H1 (cell line): Measurements from ENCODE around the gene FOSL1.
A peak's percentile ranks its signal among the peaks of the same experiment; 100 is the strongest.

Experiments
- EZH2 ChIP-seq: fragments of 200-600 bp; sonication (generic); IDR thresholded peaks from 2 replicates; pipeline ENCODE4 v1.7.1; 2012; ENCODE audit warnings: low read depth, mild to moderate bottlenecking, moderate library complexity, low read length, inconsistent platforms; ENCODE audit not compliant: severe bottlenecking
- FOSL1 ChIP-seq: IDR thresholded peaks from 2 replicates; pipeline ENCODE4 v1.6.1; 2011; ENCODE audit warnings: mild to moderate bottlenecking, low read depth, low read length, moderate library complexity; ENCODE audit not compliant: insufficient read depth
- HDAC6 ChIP-seq: IDR thresholded peaks from one replicate; pipeline ENCODE4 v1.7.1; 2012; ENCODE audit warnings: low read depth, mild to moderate bottlenecking, inconsistent platforms, low read length, moderate library complexity
- JUN ChIP-seq: IDR thresholded peaks from 2 replicates; pipeline ENCODE4 v1.6.1; 2011; ENCODE audit warnings: low read depth, mild to moderate bottlenecking, improper control_type of control experiment, low read length
- KDM1A ChIP-seq: fragments of 200-600, 300-600 bp; sonication (generic); IDR thresholded peaks from 2 replicates; pipeline ENCODE4 v1.7.1; 2016; ENCODE audit warnings: mild to moderate bottlenecking, low read length, borderline replicate concordance
- POLR2A ChIP-seq, 2 experiments: IDR thresholded peaks; 1 replicate in 1 of 2; 2 replicates in 1 of 2; pipeline ENCODE4 v1.6.1; 2011; ENCODE audit warnings: low read depth in 2 of 2, low read length in 2 of 2, mild to moderate bottlenecking in 2 of 2; ENCODE audit errors: control extremely low read depth in 1 of 2
- SP1 ChIP-seq: IDR thresholded peaks from 2 replicates; pipeline ENCODE4 v1.6.1; 2011; ENCODE audit warnings: low read depth, low read length
- TF ChIP-seq, protein P1 (sequence below), 3 experiments: IDR thresholded peaks; 1 replicate in 2 of 3; 2 replicates in 1 of 3; pipeline versions ENCODE4 v1.5.1 to v1.6.1; 2011; ENCODE audit warnings: low read length in 3 of 3, mild to moderate bottlenecking in 3 of 3, inconsistent platforms in 2 of 3, low read depth in 1 of 3, moderate library complexity in 1 of 3; ENCODE audit not compliant: insufficient read depth in 1 of 3; ENCODE audit errors: control extremely low read depth in 1 of 3

DNA sequence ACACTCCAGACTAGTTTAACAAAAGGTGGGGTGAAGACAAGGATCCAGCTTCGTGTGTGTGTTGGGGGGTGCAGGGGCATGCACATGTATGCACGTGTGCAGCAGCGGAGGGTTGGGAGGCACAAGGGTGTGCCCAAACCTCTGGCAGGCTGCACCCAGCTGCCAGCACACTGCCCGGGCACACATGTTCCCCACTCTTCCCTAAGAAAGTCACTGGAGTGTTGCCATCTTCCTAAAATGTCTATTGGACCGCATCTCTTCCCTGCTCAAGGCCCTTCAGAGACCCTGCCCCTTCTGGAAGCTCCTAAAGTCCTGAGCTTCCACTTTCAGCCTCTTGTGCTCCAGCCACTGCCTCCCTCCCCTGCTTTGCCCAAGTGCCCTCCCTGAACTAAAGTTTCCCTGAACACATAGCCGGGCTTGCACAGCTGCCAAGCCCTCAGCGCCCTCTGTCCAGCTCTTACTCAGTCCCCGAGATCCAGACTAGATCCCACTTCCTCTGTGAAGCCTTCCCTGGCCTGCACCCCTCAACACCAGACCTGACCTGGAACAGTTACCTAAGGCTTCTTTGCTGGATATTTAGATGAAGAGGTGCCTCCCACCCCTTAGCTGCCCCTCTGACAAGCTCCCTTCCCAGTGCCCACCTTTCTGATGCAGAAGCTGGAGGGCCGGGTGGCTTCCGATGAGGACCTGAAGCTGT, 48.2 kb downstream of the FOSL1 start:
- TF ChIP-seq SP1 (no peak), POLR2A (IDR thresholded peaks at IDR 0.05; ENCODE audit: control extremely low read depth in 1 of 2, low read depth in 2 of 2, low read length in 2 of 2) (peak in 1 of 2 experiments; percentile 73; a peak in 2 of 3 replicates), JUN (no peak), HDAC6 (no peak), KDM1A (no peak), EZH2 (no peak), FOSL1 (no peak)
- TF ChIP-seq, protein P1, sequence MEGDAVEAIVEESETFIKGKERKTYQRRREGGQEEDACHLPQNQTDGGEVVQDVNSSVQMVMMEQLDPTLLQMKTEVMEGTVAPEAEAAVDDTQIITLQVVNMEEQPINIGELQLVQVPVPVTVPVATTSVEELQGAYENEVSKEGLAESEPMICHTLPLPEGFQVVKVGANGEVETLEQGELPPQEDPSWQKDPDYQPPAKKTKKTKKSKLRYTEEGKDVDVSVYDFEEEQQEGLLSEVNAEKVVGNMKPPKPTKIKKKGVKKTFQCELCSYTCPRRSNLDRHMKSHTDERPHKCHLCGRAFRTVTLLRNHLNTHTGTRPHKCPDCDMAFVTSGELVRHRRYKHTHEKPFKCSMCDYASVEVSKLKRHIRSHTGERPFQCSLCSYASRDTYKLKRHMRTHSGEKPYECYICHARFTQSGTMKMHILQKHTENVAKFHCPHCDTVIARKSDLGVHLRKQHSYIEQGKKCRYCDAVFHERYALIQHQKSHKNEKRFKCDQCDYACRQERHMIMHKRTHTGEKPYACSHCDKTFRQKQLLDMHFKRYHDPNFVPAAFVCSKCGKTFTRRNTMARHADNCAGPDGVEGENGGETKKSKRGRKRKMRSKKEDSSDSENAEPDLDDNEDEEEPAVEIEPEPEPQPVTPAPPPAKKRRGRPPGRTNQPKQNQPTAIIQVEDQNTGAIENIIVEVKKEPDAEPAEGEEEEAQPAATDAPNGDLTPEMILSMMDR (IDR thresholded peaks at IDR 0.05; ENCODE audit: control extremely low read depth in 1 of 3, insufficient read depth in 1 of 3, low read depth in 1 of 3, low read length in 3 of 3) = no peak
